K562 (cell line): Measurements from ENCODE around the gene FBXL12. TPM values are rescaled to one million over a fixed set of nuclear protein-coding genes. Genes with fewer than 3 reads are reported as not detected.
A peak's percentile ranks its signal among the peaks of the same experiment; 100 is the strongest.

ENCODE experiments used
- BHLHE40 ChIP-seq: IDR thresholded peaks from 2 replicates; pipeline ENCODE4 v1.6.1; 2011; ENCODE audit warnings: low read length, improper control_type of control experiment
- EP300 ChIP-seq: IDR thresholded peaks from 2 replicates; pipeline ENCODE4 v1.6.1; 2012; ENCODE audit warnings: low read length, improper control_type of control experiment
- ESRRA ChIP-seq: fragments of 450-650 bp; IDR thresholded peaks from 2 replicates; pipeline ENCODE4 v1.6.1; 2014; ENCODE audit warnings: low read depth, mild to moderate bottlenecking, moderate library complexity, borderline replicate concordance
- ETS2 ChIP-seq: IDR thresholded peaks from 2 replicates; pipeline ENCODE4 v1.6.1; 2016; ENCODE audit warnings: borderline replicate concordance, missing genetic modification characterization, mild to moderate bottlenecking, moderate library complexity, missing compliant biosample characterization; ENCODE audit not compliant: poor library complexity, severe bottlenecking
- HNRNPL ChIP-seq: fragments of 200-400 bp; formaldehyde crosslinking; IDR thresholded peaks from 2 replicates; pipeline ENCODE4 v1.6.1; 2017; ENCODE audit warnings: low read depth, mild to moderate bottlenecking, low read length
- KDM5B ChIP-seq: fragments of 200-600 bp; sonication (generic); IDR thresholded peaks from 2 replicates; pipeline ENCODE4 v1.6.1; 2012; ENCODE audit warnings: low read depth, mild to moderate bottlenecking, moderate library complexity, low read length, control low read depth, inconsistent platforms; ENCODE audit not compliant: insufficient replicate concordance
- NRF1 ChIP-seq, 2 experiments: fragments of 450-650 bp; IDR thresholded peaks in 1 of 2; conservative IDR thresholded peaks in 1 of 2; 2 replicates each; pipeline ENCODE4 v1.6.1; 2014; ENCODE audit warnings: mild to moderate bottlenecking in 2 of 2
- PML ChIP-seq: IDR thresholded peaks from 2 replicates; pipeline ENCODE4 v1.6.1; 2012; ENCODE audit warnings: low read length, inconsistent platforms
- POLR2H ChIP-seq: IDR thresholded peaks from 2 replicates; pipeline ENCODE4 v1.6.1; 2016; ENCODE audit warnings: missing genetic modification characterization, low read depth, mild to moderate bottlenecking, control low read depth, missing compliant biosample characterization, moderate library complexity
- SP1 ChIP-seq: sonication (generic); formaldehyde crosslinking; IDR thresholded peaks from 2 replicates; pipeline ENCODE4 v1.8.1; 2022; ENCODE audit warnings: mild to moderate bottlenecking, missing genetic modification reagents
- ZNF12 ChIP-seq: sonication (generic); formaldehyde crosslinking; IDR thresholded peaks from 2 replicates; pipeline ENCODE4 v1.4.0; 2020; ENCODE audit warnings: mild to moderate bottlenecking, missing genetic modification reagents
- ZNF23 ChIP-seq: fragments of 250-450 bp; sonication (Bioruptor Pico); IDR thresholded peaks from 2 replicates; pipeline ENCODE4 v1.4.0; 2020; ENCODE audit warnings: mild to moderate bottlenecking
- ZNF354B ChIP-seq: fragments of 250-450 bp; sonication (Bioruptor Pico); IDR thresholded peaks from 2 replicates; pipeline ENCODE4 v1.4.0; 2020
- ZNF445 ChIP-seq: fragments of 250-450 bp; sonication (Bioruptor Pico); IDR thresholded peaks from 2 replicates; pipeline ENCODE4 v1.4.0; 2020; ENCODE audit warnings: low read depth, mild to moderate bottlenecking, moderate library complexity
- ZZZ3 ChIP-seq: fragments of 450-650 bp; IDR thresholded peaks from 2 replicates; pipeline ENCODE4 v1.6.1; 2016; ENCODE audit warnings: antibody characterized with exemption, mild to moderate bottlenecking, moderate library complexity
- polyA plus RNA-seq, 8 experiments: library from polyadenylated mRNA; depleted of rRNA in 4 of 8; stranded (reverse) in 5 of 8; unstranded in 3 of 8; fragments of >200 nt; fragmentation: Nextera tagmentation in 2 of 8; fragmentation: Illumina TruSeq in 1 of 8; extraction: Ambion mirVana in 2 of 8; extraction: Trizol in 1 of 8; gene quantifications; 2 replicates each; pipeline versions ENCODE4 v1.2.1 to v1.2.3, GENCODE V29; 2011 to 2014; ENCODE audit warnings: inconsistent platforms in 1 of 8, missing spikeins in 1 of 8
- total RNA-seq, 7 experiments: library from RNA; depleted of rRNA in 6 of 7; stranded (reverse); fragments of >200 nt in 6 of 7; fragmentation: Illumina TruSeq in 2 of 7; extraction: Trizol in 2 of 7; gene quantifications; 2 replicates each; pipeline versions ENCODE4 v1.2.1 to v1.2.3, GENCODE V29; 2011 to 2021; ENCODE audit warnings: low replicate concordance in 1 of 7
- TF ChIP-seq, protein P1 (sequence below), 2 experiments: fragments of 200-800 bp in 1 of 2; sonication (Bioruptor generic) in 1 of 2; sonication (generic) in 1 of 2; formaldehyde crosslinking in 1 of 2; IDR thresholded peaks in 1 of 2; conservative IDR thresholded peaks in 1 of 2; 2 replicates each; pipeline versions ENCODE4 v1.5.0 to v1.6.1; 2016 to 2020; ENCODE audit warnings: missing compliant biosample characterization in 1 of 2, missing genetic modification characterization in 1 of 2, missing genetic modification reagents in 1 of 2
- TF ChIP-seq, protein P2 (sequence below): fragments of 250-450 bp; sonication (Bioruptor Pico); IDR thresholded peaks from 2 replicates; pipeline ENCODE4 v1.5.0; 2022; ENCODE audit warnings: mild to moderate bottlenecking
- TF ChIP-seq, protein P3 (sequence below): fragments of 450-650 bp; IDR thresholded peaks from 2 replicates; pipeline ENCODE4 v1.6.1; 2017; ENCODE audit warnings: mild to moderate bottlenecking, moderate library complexity
- TF ChIP-seq, protein P4 (sequence below): sonication (generic); formaldehyde crosslinking; IDR thresholded peaks from 2 replicates; pipeline ENCODE4 v1.9.0; 2022; ENCODE audit warnings: mild to moderate bottlenecking, missing genetic modification reagents
- TF ChIP-seq, protein P5 (sequence below), 2 experiments: fragments of 250-450 bp in 1 of 2; fragments of 450-650 bp in 1 of 2; sonication (Bioruptor Pico) in 1 of 2; IDR thresholded peaks; 2 replicates each; pipeline versions ENCODE4 v1.6.1 to v1.8.0; 2016 to 2021; ENCODE audit warnings: mild to moderate bottlenecking in 2 of 2, moderate library complexity in 2 of 2, missing compliant biosample characterization in 1 of 2, missing genetic modification characterization in 1 of 2

The FBXL12 gene
- total and polyA plus RNA-seq, 9 of the 15 experiments (the other 6 are each of a cell fraction or from before 2014, with no cell fraction given), result 2.7 to 40.5 (median 26.5) TPM

DNA sequence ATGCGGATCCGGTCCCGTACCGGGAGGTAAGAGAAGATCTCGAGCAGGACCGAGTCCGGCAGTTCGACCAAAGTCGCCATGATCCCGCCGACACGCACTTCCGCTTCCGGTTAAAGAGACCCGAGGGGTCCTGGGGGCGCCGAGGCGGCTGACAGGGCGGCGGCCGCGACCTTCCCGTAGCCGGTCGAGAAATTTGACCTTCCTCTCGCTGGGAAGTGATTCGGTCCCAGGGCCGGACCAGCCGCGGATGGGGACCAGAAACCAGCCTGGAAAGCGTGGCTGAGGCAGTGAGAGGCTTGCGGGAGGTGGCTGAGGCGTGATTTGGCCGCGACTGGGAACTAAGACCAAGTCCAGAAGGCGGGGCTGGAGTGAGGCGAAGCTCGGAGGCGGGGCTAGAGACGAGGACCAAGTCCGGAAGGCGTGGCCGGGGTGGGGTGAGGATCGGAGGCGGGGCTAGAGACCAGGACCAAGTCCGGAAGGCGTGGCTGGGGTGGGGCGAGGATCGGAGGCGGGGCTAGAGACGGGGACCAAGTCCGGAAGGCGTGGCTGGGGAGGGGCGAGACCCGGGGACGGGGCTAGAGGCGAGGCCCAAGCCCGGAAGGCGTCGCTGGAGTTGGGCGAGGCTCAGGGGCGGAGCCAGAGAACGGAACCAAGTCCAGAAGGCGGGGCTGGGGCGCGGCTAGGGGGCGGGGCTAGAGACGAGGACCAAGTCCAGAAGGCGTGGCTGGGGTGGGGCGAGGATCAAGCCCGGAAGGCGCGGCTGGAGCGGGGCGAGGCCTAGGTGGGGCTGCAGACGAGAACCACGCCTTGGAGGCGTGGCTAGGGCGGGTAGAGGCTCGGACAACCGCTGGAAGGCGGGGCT, at the start of gene FBXL12 (continued):
- no peak for TF ChIP-seq BHLHE40
- TF ChIP-seq ZNF12, result 0 out of 2 replicates have a peak, but pooled peaks have one; percentile 51
- no peak for TF ChIP-seq ZZZ3
- TF ChIP-seq SP1, result peak; percentile 69; the same call in 1 of the 2 replicates
- TF ChIP-seq, protein P1, sequence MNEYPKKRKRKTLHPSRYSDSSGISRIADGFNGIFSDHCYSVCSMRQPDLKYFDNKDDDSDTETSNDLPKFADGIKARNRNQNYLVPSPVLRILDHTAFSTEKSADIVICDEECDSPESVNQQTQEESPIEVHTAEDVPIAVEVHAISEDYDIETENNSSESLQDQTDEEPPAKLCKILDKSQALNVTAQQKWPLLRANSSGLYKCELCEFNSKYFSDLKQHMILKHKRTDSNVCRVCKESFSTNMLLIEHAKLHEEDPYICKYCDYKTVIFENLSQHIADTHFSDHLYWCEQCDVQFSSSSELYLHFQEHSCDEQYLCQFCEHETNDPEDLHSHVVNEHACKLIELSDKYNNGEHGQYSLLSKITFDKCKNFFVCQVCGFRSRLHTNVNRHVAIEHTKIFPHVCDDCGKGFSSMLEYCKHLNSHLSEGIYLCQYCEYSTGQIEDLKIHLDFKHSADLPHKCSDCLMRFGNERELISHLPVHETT (CRISPR knock-in tag; conservative IDR thresholded peaks at IDR 0.05 in 1 of 2, IDR thresholded peaks at IDR 0.05 in 1 of 2), result no peak
- TF ChIP-seq, protein P2, sequence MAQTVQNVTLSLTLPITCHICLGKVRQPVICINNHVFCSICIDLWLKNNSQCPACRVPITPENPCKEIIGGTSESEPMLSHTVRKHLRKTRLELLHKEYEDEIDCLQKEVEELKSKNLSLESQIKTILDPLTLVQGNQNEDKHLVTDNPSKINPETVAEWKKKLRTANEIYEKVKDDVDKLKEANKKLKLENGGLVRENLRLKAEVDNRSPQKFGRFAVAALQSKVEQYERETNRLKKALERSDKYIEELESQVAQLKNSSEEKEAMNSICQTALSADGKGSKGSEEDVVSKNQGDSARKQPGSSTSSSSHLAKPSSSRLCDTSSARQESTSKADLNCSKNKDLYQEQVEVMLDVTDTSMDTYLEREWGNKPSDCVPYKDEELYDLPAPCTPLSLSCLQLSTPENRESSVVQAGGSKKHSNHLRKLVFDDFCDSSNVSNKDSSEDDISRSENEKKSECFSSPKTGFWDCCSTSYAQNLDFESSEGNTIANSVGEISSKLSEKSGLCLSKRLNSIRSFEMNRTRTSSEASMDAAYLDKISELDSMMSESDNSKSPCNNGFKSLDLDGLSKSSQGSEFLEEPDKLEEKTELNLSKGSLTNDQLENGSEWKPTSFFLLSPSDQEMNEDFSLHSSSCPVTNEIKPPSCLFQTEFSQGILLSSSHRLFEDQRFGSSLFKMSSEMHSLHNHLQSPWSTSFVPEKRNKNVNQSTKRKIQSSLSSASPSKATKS (CRISPR knock-in tag), result no peak
- no peak for TF ChIP-seq HNRNPL
- TF ChIP-seq NRF1 (conservative IDR thresholded peaks at IDR 0.05 in 1 of 2, IDR thresholded peaks at IDR 0.05 in 1 of 2), result peak; percentile 56 to 60
- TF ChIP-seq, protein P3, sequence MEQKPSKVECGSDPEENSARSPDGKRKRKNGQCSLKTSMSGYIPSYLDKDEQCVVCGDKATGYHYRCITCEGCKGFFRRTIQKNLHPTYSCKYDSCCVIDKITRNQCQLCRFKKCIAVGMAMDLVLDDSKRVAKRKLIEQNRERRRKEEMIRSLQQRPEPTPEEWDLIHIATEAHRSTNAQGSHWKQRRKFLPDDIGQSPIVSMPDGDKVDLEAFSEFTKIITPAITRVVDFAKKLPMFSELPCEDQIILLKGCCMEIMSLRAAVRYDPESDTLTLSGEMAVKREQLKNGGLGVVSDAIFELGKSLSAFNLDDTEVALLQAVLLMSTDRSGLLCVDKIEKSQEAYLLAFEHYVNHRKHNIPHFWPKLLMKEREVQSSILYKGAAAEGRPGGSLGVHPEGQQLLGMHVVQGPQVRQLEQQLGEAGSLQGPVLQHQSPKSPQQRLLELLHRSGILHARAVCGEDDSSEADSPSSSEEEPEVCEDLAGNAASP, result no peak
- TF ChIP-seq ESRRA, result peak; percentile 36; the same call in 1 of the 2 replicates
- TF ChIP-seq PML, result peak; percentile 61; the same call in 1 of the 2 replicates
- TF ChIP-seq KDM5B, result peak; percentile 88
- TF ChIP-seq ZNF354B (CRISPR knock-in tag), result no peak
- no peak for TF ChIP-seq ZNF445 (CRISPR knock-in tag)
- no peak for TF ChIP-seq ZNF23 (CRISPR knock-in tag)
- no peak for TF ChIP-seq ETS2 (tag)
- TF ChIP-seq, protein P4, sequence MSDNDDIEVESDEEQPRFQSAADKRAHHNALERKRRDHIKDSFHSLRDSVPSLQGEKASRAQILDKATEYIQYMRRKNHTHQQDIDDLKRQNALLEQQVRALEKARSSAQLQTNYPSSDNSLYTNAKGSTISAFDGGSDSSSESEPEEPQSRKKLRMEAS (CRISPR knock-in tag), result peak; percentile 82
- TF ChIP-seq EP300, result no peak
- TF ChIP-seq, protein P5, sequence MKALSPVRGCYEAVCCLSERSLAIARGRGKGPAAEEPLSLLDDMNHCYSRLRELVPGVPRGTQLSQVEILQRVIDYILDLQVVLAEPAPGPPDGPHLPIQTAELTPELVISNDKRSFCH (CRISPR knock-in tag; IDR thresholded peaks at IDR 0.05), result no peak
- TF ChIP-seq, protein P5 (tag; IDR thresholded peaks at IDR 0.05), result no peak
- peak; percentile 64; the same call in 1 of the 2 replicates for TF ChIP-seq POLR2H (tag)
